ENCODE results near the gene MED9.

Gene MED9

DNA sequence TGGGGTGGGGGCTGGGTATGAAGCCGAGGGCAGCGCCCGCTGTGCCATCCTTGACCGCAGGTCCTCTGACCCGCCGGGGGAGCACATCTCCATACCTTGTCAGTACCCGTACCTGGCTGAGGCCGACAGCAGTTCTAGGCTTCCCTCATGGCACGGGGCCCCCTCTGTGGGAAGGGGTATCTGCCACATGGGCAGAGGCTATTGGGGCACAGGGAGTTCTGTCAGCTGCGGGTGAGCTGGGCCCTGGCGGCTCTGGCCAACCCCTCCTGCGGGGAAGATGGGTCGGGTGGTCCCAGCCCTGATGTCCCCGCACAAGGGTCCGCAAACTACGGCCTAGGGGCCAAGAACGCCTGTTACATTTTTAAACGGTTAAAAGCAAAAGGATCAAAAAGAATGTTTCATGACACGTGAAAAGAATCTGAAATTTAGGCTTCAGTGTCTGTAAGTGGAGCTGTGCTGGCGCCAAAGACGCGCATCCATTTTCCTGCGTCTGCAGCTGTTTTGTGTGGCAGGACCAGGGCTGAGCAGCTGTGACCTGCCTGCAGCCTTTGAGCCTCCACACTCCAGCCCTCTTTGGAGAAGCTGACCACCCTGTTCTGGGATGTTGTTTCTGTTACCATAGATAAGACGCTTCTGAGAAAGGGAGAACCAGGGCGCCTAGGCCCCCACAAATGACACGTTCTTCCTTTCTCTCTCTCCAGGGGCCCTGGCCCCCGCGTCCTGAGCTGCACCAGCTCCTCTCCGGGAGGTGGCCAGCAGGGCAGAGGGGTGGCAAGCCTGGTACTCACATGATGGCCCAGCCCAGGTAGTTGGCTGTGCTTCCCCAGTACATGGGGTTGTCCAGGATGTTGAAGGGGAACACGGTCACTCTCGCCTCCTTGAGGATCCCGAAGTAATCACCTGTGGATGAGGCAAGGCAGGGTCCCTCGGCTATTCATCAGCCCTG is 32.1 kb downstream of the MED9 start:
- H3K9ac ChIP-seq (ENCODE audit: low read length): no peak overlapping the region
- H3K27me3 ChIP-seq (ENCODE audit: insufficient read depth, low read length): no peaks in the 10 kb centered on the region
- TF ChIP-seq CTCF (IDR thresholded peaks at IDR 0.05; ENCODE audit: low read length) (no peak), EZH2 (IDR thresholded peaks at IDR 0.05; ENCODE audit: borderline replicate concordance, low read length) (no peak)
- no peaks in the 10 kb centered on the region for H3F3A ChIP-seq (ENCODE audit: insufficient read depth, low read length)
- H3K4me1 ChIP-seq (ENCODE audit: insufficient read depth, low read length, severe bottlenecking): no peaks in the 10 kb centered on the region
- H3K4me3 ChIP-seq (ENCODE audit: low read depth, low read length, poor library complexity, severe bottlenecking): no peak overlapping the region
- no peak overlapping the region for H3K4me2 ChIP-seq (ENCODE audit: low read length)
- no peaks in the 10 kb centered on the region for H3K79me2 ChIP-seq (ENCODE audit: insufficient read depth, low read length)
- no peaks in the 10 kb centered on the region for H3K9me3 ChIP-seq (ENCODE audit: low read length)
- H3K27ac ChIP-seq (ENCODE audit: low read depth, low read length, poor library complexity, severe bottlenecking): no peak overlapping the region
- no peaks in the 10 kb centered on the region for H3K9me2 ChIP-seq (ENCODE audit: low read depth, low read length)
- no peak overlapping the region for H2AFZ ChIP-seq (ENCODE audit: low read length)
- H4K20me1 ChIP-seq (ENCODE audit: insufficient read depth, low read length): no peaks in the 10 kb centered on the region
- H3K36me3 ChIP-seq (ENCODE audit: insufficient read depth, low read length): no peaks in the 10 kb centered on the region

GRCh38 chr17:17509601-17510425 is 33.0 kb downstream of the MED9 start:
- Histone ChIP-seq H3K79me2 (ENCODE audit: insufficient read depth, low read length) (no peaks in the 10 kb centered on the region), H2AFZ (ENCODE audit: low read length) (no peak overlapping the region), H3K9me3 (ENCODE audit: low read length) (no peaks in the 10 kb centered on the region), H3K27ac (ENCODE audit: low read depth, low read length, poor library complexity, severe bottlenecking) (no peak overlapping the region), H3K4me3 (ENCODE audit: low read depth, low read length, poor library complexity, severe bottlenecking) (no peak overlapping the region), H3K4me2 (ENCODE audit: low read length) (no peak overlapping the region), H3K4me1 (ENCODE audit: insufficient read depth, low read length, severe bottlenecking) (no peaks in the 10 kb centered on the region), H3K9ac (ENCODE audit: low read length) (no peak overlapping the region), H4K20me1 (ENCODE audit: insufficient read depth, low read length) (no peaks in the 10 kb centered on the region), H3K9me2 (ENCODE audit: low read depth, low read length) (no peaks in the 10 kb centered on the region), H3F3A (ENCODE audit: insufficient read depth, low read length) (no peaks in the 10 kb centered on the region), H3K36me3 (ENCODE audit: insufficient read depth, low read length) (no peaks in the 10 kb centered on the region), H3K27me3 (ENCODE audit: insufficient read depth, low read length) (no peaks in the 10 kb centered on the region)
- TF ChIP-seq EZH2 (IDR thresholded peaks at IDR 0.05; ENCODE audit: borderline replicate concordance, low read length): no peak
- no peak for TF ChIP-seq CTCF (IDR thresholded peaks at IDR 0.05; ENCODE audit: low read length)

GRCh38 chr17:17510456-17511292 is 33.9 kb downstream of the MED9 start:
- no peak overlapping the region for H3K27ac ChIP-seq (ENCODE audit: low read depth, low read length, poor library complexity, severe bottlenecking)

More at GRCh38 chr17:17510456-17511292, 33.9 kb downstream of the MED9 start:
- Histone ChIP-seq H3K4me2 (ENCODE audit: low read length) (no peak overlapping the region), H3K27me3 (ENCODE audit: insufficient read depth, low read length) (no peaks in the 10 kb centered on the region), H3K9ac (ENCODE audit: low read length) (no peak overlapping the region), H4K20me1 (ENCODE audit: insufficient read depth, low read length) (no peaks in the 10 kb centered on the region), H3K4me3 (ENCODE audit: low read depth, low read length, poor library complexity, severe bottlenecking) (no peak overlapping the region), H2AFZ (ENCODE audit: low read length) (no peak overlapping the region), H3K9me2 (ENCODE audit: low read depth, low read length) (no peaks in the 10 kb centered on the region), H3K4me1 (ENCODE audit: insufficient read depth, low read length, severe bottlenecking) (no peaks in the 10 kb centered on the region), H3K9me3 (ENCODE audit: low read length) (no peaks in the 10 kb centered on the region), H3K36me3 (ENCODE audit: insufficient read depth, low read length) (no peaks in the 10 kb centered on the region), H3F3A (ENCODE audit: insufficient read depth, low read length) (no peaks in the 10 kb centered on the region), H3K79me2 (ENCODE audit: insufficient read depth, low read length) (no peaks in the 10 kb centered on the region)
- no peak for TF ChIP-seq EZH2 (IDR thresholded peaks at IDR 0.05; ENCODE audit: borderline replicate concordance, low read length)
- no peak for TF ChIP-seq CTCF (IDR thresholded peaks at IDR 0.05; ENCODE audit: low read length)
